ENCODE data around the gene SLX4IP.

- TF ChIP-seq CTCF (conservative IDR thresholded peaks at IDR 0.05 in 1 of 2, IDR thresholded peaks at IDR 0.05 in 1 of 2; ENCODE audit: low read depth in 1 of 2, low read length in 2 of 2) (peak; percentile 86 to 94), EZH2 (IDR thresholded peaks at IDR 0.05; ENCODE audit: low read length, missing control alignments) (no peak)
These were observed 7.9 kb upstream of the SLX4IP start for GRCh38 chr20:10427060-10427692.
